OCI-LY3 (cell line): Measurements from ENCODE around the gene SLC2A14.
"Not testable (repeated sequence)": the region's sequence is repeated elsewhere in the genome, so short reads cannot be mapped to it uniquely, and the experiment has no call there.

ENCODE experiments used
- H2AFZ ChIP-seq: fragments of 200-600, 300-600 bp; shearing (Covaris generic); 2 replicates; pipeline ENCODE4 v1.6.0; 2014; ENCODE audit warnings: antibody characterized with exemption, low read depth, low read length
- H3K27ac ChIP-seq: fragments of 200-600, 300-600 bp; sonication (generic); 2 replicates; pipeline ENCODE4 v1.5.1; 2014; ENCODE audit warnings: mild to moderate bottlenecking, low read length, moderate library complexity, mixed read lengths
- H3K27me3 ChIP-seq: fragments of 200-600, 300-600 bp; sonication (generic); 2 replicates; pipeline ENCODE4 v1.6.1; 2014; ENCODE audit warnings: low read depth, low read length, mixed read lengths
- H3K36me3 ChIP-seq: fragments of 200-600, 300-600 bp; sonication (generic); replicated peaks from 2 replicates; pipeline ENCODE3; 2014; ENCODE audit warnings: low read depth, low read length, mixed read lengths
- H3K4me1 ChIP-seq: fragments of 300-600, 200-600 bp; sonication (generic); 2 replicates; pipeline ENCODE4 v1.6.1; 2014; ENCODE audit warnings: low read length, mixed read lengths
- H3K4me2 ChIP-seq: fragments of 200-600, 300-600 bp; sonication (generic); 2 replicates; pipeline ENCODE4 v1.6.1; 2014; ENCODE audit warnings: low read length, mixed read lengths
- H3K4me3 ChIP-seq: fragments of 300-600, 200-600 bp; sonication (generic); 2 replicates; pipeline ENCODE4 v1.5.1; 2014; ENCODE audit warnings: antibody characterized with exemption, mild to moderate bottlenecking, low read length, moderate library complexity
- H3K79me2 ChIP-seq: fragments of 300-600, 200-600 bp; shearing (Covaris generic); 2 replicates; pipeline ENCODE4 v1.6.1; 2014; ENCODE audit warnings: mild to moderate bottlenecking, low read length, mixed read lengths
- H3K9ac ChIP-seq: fragments of 300-600, 200-600 bp; shearing (Covaris generic); 2 replicates; pipeline ENCODE4 v1.6.0; 2014; ENCODE audit warnings: mild to moderate bottlenecking, low read length, moderate library complexity
- H3K9me3 ChIP-seq: fragments of 200-600, 300-600 bp; shearing (Covaris generic); 2 replicates; pipeline ENCODE4 v1.6.1; 2014; ENCODE audit warnings: low read length, mixed read lengths; ENCODE audit not compliant: insufficient read depth
- H4K20me1 ChIP-seq: fragments of 200-600, 300-600 bp; sonication (generic); 2 replicates; pipeline ENCODE4 v1.6.1; 2016; ENCODE audit warnings: low read length, mixed read lengths; ENCODE audit not compliant: insufficient read depth
- CTCF ChIP-seq: fragments of 200-600, 300-600 bp; sonication (generic); IDR thresholded peaks from 2 replicates; pipeline ENCODE4 v1.5.1; 2014; ENCODE audit warnings: antibody characterized with exemption, low read length, low read depth
- EZH2phosphoT487 ChIP-seq: fragments of 200-600 bp; shearing (Covaris generic); IDR thresholded peaks from 2 replicates; pipeline ENCODE4 v1.6.1; 2018; ENCODE audit warnings: antibody characterized with exemption, mixed run types, low read depth

The SLC2A14 gene

GRCh38 chr12:7884689-7885088 is 12.0 kb upstream of the SLC2A14 start:
- no peaks in the 10 kb centered on the region for H4K20me1 ChIP-seq
- no peak overlapping the region for H2AFZ ChIP-seq
- no peaks in the 10 kb centered on the region for H3K79me2 ChIP-seq
- TF ChIP-seq CTCF (no peak), EZH2phosphoT487 (no peak)
- H3K4me1 ChIP-seq = no peaks in the 10 kb centered on the region
- no peak overlapping the region for H3K4me2 ChIP-seq
- H3K27ac ChIP-seq = no peak overlapping the region
- no peak overlapping the region for H3K9ac ChIP-seq
- no peak overlapping the region for H3K4me3 ChIP-seq
- no peaks in the 10 kb centered on the region for H3K27me3 ChIP-seq
- no peaks in the 10 kb centered on the region for H3K9me3 ChIP-seq
- H3K36me3 ChIP-seq = no peaks in the 10 kb centered on the region

GRCh38 chr12:7881736-7882120 is 9.0 kb upstream of the SLC2A14 start:
- not testable (repeated sequence) for H3K4me1 ChIP-seq, H3K9me3 ChIP-seq, H3K27me3 ChIP-seq, H4K20me1 ChIP-seq, H3K4me2 ChIP-seq, H3K4me3 ChIP-seq, H3K36me3 ChIP-seq, H3K9ac ChIP-seq, H3K79me2 ChIP-seq, H2AFZ ChIP-seq, H3K27ac ChIP-seq

- H3K4me1 ChIP-seq, H3K9me3 ChIP-seq, H2AFZ ChIP-seq, H3K36me3 ChIP-seq, H3K4me2 ChIP-seq, H3K27ac ChIP-seq, H3K9ac ChIP-seq, H3K27me3 ChIP-seq, H4K20me1 ChIP-seq, H3K79me2 ChIP-seq, H3K4me3 ChIP-seq: not testable (repeated sequence)
These were observed 8.4 kb upstream of the SLC2A14 start for GRCh38 chr12:7880952-7881735.

- Histone ChIP-seq H3K9ac (no peak overlapping the region), H2AFZ (no peak overlapping the region), H3K79me2 (no peaks in the 10 kb centered on the region), H3K4me1 (no peaks in the 10 kb centered on the region), H4K20me1 (no peaks in the 10 kb centered on the region), H3K27ac (no peak overlapping the region), H3K36me3 (no peaks in the 10 kb centered on the region), H3K4me3 (no peak overlapping the region), H3K27me3 (no peaks in the 10 kb centered on the region), H3K9me3 (no peaks in the 10 kb centered on the region), H3K4me2 (no peak overlapping the region)
- no peak for TF ChIP-seq EZH2phosphoT487
- no peak for TF ChIP-seq CTCF
These were observed 6.5 kb upstream of the SLC2A14 start for GRCh38 chr12:7879246-7879645.

- TF ChIP-seq EZH2phosphoT487 (no peak), CTCF (no peak)
- Histone ChIP-seq H3K9ac (no peak overlapping the region), H3K4me1 (no peaks in the 10 kb centered on the region), H4K20me1 (no peaks in the 10 kb centered on the region), H3K36me3 (no peaks in the 10 kb centered on the region), H3K27me3 (no peaks in the 10 kb centered on the region), H3K79me2 (no peaks in the 10 kb centered on the region), H3K4me3 (no peak overlapping the region), H3K9me3 (no peaks in the 10 kb centered on the region), H3K4me2 (no peak overlapping the region), H3K27ac (no peak overlapping the region), H2AFZ (no peak overlapping the region)
These were observed 4.7 kb upstream of the SLC2A14 start for GRCh38 chr12:7877420-7877819.
